ENCODE measurements around the gene CEACAM3. TPM values are rescaled to one million over a fixed set of nuclear protein-coding genes. Genes with fewer than 3 reads are reported as not detected.

CEACAM3 gene
- total and polyA plus RNA-seq, 2 donors (not counting 1 experiment from before 2014, with no cell fraction given), result not detected

DNA sequence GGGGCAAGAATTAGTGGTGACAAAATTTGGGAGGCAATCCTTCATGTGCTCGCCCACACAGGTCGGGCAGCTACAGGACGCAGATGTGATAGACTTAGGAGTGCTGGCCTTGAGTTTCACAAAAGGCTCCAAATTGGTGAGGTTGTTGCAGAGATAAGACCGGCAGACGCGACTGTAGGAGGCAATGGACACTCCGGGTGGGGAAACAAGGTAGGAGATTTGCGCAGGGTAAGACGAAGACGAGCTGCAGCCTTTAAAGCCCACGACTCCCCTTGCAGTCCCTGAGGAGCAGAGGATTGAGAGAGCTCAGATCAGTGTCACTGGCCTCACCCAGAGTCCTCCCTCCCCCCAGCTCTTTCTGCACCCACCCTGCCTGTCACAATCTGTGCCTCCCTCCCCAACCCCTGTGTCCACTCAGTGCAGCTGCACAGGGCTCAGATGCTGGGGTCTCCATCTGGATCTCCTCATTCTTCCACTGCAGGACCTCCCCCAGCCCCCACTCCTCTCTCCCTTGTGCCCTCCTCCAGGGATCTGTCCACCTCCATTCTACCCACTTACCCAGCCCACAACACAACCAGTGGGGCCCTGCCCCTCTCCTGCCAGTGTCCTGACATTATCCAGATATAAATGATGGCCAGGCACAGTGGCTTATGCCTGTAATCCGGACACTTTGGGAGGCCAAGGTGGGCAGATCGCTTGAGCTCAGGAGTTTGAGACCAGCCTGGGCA is 41.8 kb downstream of the CEACAM3 start:
- no peaks in the 10 kb centered on the region for H3K79me2 ChIP-seq (ENCODE audit: control insufficient read depth, insufficient read depth, low read length)
- no peaks in the 10 kb centered on the region for H3K4me1 ChIP-seq (ENCODE audit: control insufficient read depth, extremely low read depth, insufficient read depth, low read length)
- H4K20me1 ChIP-seq (ENCODE audit: control insufficient read depth, extremely low read depth, insufficient read depth, low read length), result no peaks in the 10 kb centered on the region
- peaks cover 10% of the 10 kb centered on the region for H3K27me3 ChIP-seq (ENCODE audit: control insufficient read depth, insufficient read depth, low read length)
- TF ChIP-seq EZH2 (IDR thresholded peaks at IDR 0.05; ENCODE audit: low read length, missing control alignments), result no peak
- TF ChIP-seq, protein P1, sequence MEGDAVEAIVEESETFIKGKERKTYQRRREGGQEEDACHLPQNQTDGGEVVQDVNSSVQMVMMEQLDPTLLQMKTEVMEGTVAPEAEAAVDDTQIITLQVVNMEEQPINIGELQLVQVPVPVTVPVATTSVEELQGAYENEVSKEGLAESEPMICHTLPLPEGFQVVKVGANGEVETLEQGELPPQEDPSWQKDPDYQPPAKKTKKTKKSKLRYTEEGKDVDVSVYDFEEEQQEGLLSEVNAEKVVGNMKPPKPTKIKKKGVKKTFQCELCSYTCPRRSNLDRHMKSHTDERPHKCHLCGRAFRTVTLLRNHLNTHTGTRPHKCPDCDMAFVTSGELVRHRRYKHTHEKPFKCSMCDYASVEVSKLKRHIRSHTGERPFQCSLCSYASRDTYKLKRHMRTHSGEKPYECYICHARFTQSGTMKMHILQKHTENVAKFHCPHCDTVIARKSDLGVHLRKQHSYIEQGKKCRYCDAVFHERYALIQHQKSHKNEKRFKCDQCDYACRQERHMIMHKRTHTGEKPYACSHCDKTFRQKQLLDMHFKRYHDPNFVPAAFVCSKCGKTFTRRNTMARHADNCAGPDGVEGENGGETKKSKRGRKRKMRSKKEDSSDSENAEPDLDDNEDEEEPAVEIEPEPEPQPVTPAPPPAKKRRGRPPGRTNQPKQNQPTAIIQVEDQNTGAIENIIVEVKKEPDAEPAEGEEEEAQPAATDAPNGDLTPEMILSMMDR (conservative IDR thresholded peaks at IDR 0.05 in 1 of 2, IDR thresholded peaks at IDR 0.05 in 1 of 2; ENCODE audit: low read depth in 1 of 2, low read length in 2 of 2), result no peak
- H3K27ac ChIP-seq (ENCODE audit: insufficient read depth, low read length), result no peak overlapping the region
- no peak overlapping the region for H2AFZ ChIP-seq (ENCODE audit: low read length)
- DNase-seq (ENCODE audit: low read depth in 2 of 2), result no peak
- H3K4me2 ChIP-seq (ENCODE audit: extremely low read depth, insufficient read depth, low read length), result no peak overlapping the region
- H3K4me3 ChIP-seq (replicated peaks in 1 of 4; ENCODE audit: control extremely low read depth in 1 of 4, insufficient read depth in 1 of 4, low read depth in 3 of 4, low read length in 4 of 4), result no peak overlapping the region
- H3K36me3 ChIP-seq (ENCODE audit: control insufficient read depth, insufficient read depth, low read length), result no peaks in the 10 kb centered on the region
- H3K9ac ChIP-seq (ENCODE audit: insufficient read depth, low read length), result no peak overlapping the region
- H3K9me3 ChIP-seq (ENCODE audit: control insufficient read depth, insufficient read depth, low read depth, low read length), result no peaks in the 10 kb centered on the region

DNA sequence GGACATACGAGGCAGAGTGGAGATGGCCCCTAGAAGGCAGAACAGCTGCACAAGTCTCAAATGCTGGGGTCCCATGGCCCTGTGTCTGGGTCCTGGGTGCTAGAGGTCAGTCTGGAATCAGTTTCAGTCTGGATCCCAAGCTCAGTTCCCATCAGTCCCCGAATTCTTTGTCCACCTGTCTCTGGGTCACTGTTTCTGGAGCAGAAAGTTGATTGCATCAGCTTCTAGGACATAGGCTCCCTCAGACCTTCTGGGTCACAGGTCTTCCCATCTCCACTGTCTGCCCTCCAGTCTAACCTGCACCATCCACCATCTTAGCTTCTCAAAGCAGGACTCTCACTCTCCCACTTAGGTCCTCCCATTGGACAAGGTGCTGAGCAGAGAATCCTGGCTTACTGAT is 42.8 kb downstream of the CEACAM3 start:
- H3K4me3 ChIP-seq (replicated peaks in 1 of 4; ENCODE audit: control extremely low read depth in 1 of 4, insufficient read depth in 1 of 4, low read depth in 3 of 4, low read length in 4 of 4), result no peak overlapping the region
- no peaks in the 10 kb centered on the region for H3K79me2 ChIP-seq (ENCODE audit: control insufficient read depth, insufficient read depth, low read length)
- TF ChIP-seq EZH2 (IDR thresholded peaks at IDR 0.05; ENCODE audit: low read length, missing control alignments), result no peak
- TF ChIP-seq, protein P1 (conservative IDR thresholded peaks at IDR 0.05 in 1 of 2, IDR thresholded peaks at IDR 0.05 in 1 of 2; ENCODE audit: low read depth in 1 of 2, low read length in 2 of 2), result no peak
- no peak overlapping the region for H3K9ac ChIP-seq (ENCODE audit: insufficient read depth, low read length)
- peaks cover 10% of the 10 kb centered on the region for H3K27me3 ChIP-seq (ENCODE audit: control insufficient read depth, insufficient read depth, low read length)
- no peak overlapping the region for H3K4me2 ChIP-seq (ENCODE audit: extremely low read depth, insufficient read depth, low read length)
- H2AFZ ChIP-seq (ENCODE audit: low read length), result no peak overlapping the region
- no peaks in the 10 kb centered on the region for H4K20me1 ChIP-seq (ENCODE audit: control insufficient read depth, extremely low read depth, insufficient read depth, low read length)
- no peaks in the 10 kb centered on the region for H3K4me1 ChIP-seq (ENCODE audit: control insufficient read depth, extremely low read depth, insufficient read depth, low read length)
- H3K9me3 ChIP-seq (ENCODE audit: control insufficient read depth, insufficient read depth, low read depth, low read length), result no peaks in the 10 kb centered on the region
- no peaks in the 10 kb centered on the region for H3K36me3 ChIP-seq (ENCODE audit: control insufficient read depth, insufficient read depth, low read length)
- DNase-seq (ENCODE audit: low read depth in 2 of 2), result no peak
- no peak overlapping the region for H3K27ac ChIP-seq (ENCODE audit: insufficient read depth, low read length)

DNA sequence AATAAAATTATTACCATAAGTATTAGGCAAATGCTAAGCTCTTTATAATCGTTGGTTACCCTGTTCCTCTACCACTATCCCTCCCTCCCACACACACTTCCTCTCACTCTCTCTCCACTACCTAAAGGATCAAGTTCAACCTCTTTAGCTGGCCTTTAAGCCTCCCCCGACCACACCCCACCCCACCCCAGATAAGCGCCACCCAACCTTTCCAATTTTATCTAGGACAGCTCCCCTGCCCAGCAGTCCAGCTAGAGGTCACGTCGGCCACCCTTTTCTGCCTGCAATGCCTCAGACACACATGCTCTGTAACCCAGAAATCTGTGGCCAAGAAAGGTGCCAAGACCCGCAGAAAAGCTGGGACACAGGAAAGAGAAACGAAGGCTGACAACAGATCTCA is 47.0 kb downstream of the CEACAM3 start:
- H3K4me1 ChIP-seq (ENCODE audit: control insufficient read depth, extremely low read depth, insufficient read depth, low read length), result no peaks in the 10 kb centered on the region
- no peak overlapping the region for H2AFZ ChIP-seq (ENCODE audit: low read length)
- H3K27ac ChIP-seq (ENCODE audit: insufficient read depth, low read length), result no peak overlapping the region
- DNase-seq (ENCODE audit: low read depth in 2 of 2), result no peak
- no peak overlapping the region for H3K4me2 ChIP-seq (ENCODE audit: extremely low read depth, insufficient read depth, low read length)
- H3K36me3 ChIP-seq (ENCODE audit: control insufficient read depth, insufficient read depth, low read length), result no peaks in the 10 kb centered on the region
- H3K9me3 ChIP-seq (ENCODE audit: control insufficient read depth, insufficient read depth, low read depth, low read length), result no peaks in the 10 kb centered on the region
- H3K9ac ChIP-seq (ENCODE audit: insufficient read depth, low read length), result no peak overlapping the region
- H3K27me3 ChIP-seq (ENCODE audit: control insufficient read depth, insufficient read depth, low read length), result no peaks in the 10 kb centered on the region
- no peaks in the 10 kb centered on the region for H3K79me2 ChIP-seq (ENCODE audit: control insufficient read depth, insufficient read depth, low read length)
- TF ChIP-seq EZH2 (IDR thresholded peaks at IDR 0.05; ENCODE audit: low read length, missing control alignments), result no peak
- H3K4me3 ChIP-seq (replicated peaks in 1 of 4; ENCODE audit: control extremely low read depth in 1 of 4, insufficient read depth in 1 of 4, low read depth in 3 of 4, low read length in 4 of 4), result no peak overlapping the region
- no peaks in the 10 kb centered on the region for H4K20me1 ChIP-seq (ENCODE audit: control insufficient read depth, extremely low read depth, insufficient read depth, low read length)
